Thyroid gland (tissue), 4 donors: ENCODE data around the gene RTL1.

Source experiments
- POLR2A ChIP-seq, 2 donors: fragments of 450-650 bp; IDR thresholded peaks; one replicate each; pipeline ENCODE4 v1.6.1; 2017; ENCODE audit warnings: antibody characterized with exemption in 2 of 2, mild to moderate bottlenecking in 2 of 2, moderate library complexity in 1 of 2
- TF ChIP-seq, protein P1 (sequence below), 6 experiments: fragments of 200-600 bp in 3 of 6; fragments of 450-650 bp in 3 of 6; sonication (generic) in 3 of 6; IDR thresholded peaks; one replicate each; pipeline ENCODE4 v1.5.1; 2016 to 2019; ENCODE audit warnings: antibody characterized with exemption in 6 of 6, mild to moderate bottlenecking in 2 of 6, inconsistent platforms in 1 of 6, moderate library complexity in 1 of 6

DNA sequence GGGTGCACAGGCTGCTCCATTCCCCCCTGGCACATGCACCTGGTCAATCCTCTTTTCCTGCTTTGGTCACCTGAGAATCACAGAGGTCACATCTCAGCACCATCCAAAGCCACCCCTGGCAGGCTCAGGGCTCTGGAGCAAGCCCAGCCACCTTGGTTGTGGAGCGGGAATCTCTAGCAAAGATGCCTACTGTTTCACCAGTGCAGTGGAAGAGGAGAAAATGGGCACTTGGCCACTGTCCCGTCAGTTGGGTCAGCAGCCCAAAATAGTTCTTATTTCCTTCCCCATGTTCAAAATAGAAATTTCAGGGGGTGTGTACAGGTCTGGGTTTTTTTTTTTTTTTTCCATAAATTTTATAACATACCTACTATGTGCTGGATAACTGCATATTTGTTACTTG is 18.3 kb downstream of the RTL1 start:
- TF ChIP-seq, protein P1, sequence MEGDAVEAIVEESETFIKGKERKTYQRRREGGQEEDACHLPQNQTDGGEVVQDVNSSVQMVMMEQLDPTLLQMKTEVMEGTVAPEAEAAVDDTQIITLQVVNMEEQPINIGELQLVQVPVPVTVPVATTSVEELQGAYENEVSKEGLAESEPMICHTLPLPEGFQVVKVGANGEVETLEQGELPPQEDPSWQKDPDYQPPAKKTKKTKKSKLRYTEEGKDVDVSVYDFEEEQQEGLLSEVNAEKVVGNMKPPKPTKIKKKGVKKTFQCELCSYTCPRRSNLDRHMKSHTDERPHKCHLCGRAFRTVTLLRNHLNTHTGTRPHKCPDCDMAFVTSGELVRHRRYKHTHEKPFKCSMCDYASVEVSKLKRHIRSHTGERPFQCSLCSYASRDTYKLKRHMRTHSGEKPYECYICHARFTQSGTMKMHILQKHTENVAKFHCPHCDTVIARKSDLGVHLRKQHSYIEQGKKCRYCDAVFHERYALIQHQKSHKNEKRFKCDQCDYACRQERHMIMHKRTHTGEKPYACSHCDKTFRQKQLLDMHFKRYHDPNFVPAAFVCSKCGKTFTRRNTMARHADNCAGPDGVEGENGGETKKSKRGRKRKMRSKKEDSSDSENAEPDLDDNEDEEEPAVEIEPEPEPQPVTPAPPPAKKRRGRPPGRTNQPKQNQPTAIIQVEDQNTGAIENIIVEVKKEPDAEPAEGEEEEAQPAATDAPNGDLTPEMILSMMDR (IDR thresholded peaks at IDR 0.05) = no peak
- no peak for TF ChIP-seq POLR2A (IDR thresholded peaks at IDR 0.05)
